K562 (cell line): ENCODE results near the gene MTF1. TPM values are rescaled to one million over a fixed set of nuclear protein-coding genes. Genes with fewer than 3 reads are reported as not detected.
A peak's percentile ranks its signal among the peaks of the same experiment; 100 is the strongest.

Source experiments
- AFF1 ChIP-seq, 2 experiments: fragments of 450-650 bp; IDR thresholded peaks; 2 replicates each; pipeline ENCODE4 v1.6.1; 2018; ENCODE audit warnings: mild to moderate bottlenecking in 2 of 2, low read depth in 1 of 2; ENCODE audit not compliant: partially characterized antibody in 2 of 2
- BCOR ChIP-seq: fragments of 450-650 bp; IDR thresholded peaks from 2 replicates; pipeline ENCODE4 v1.6.1; 2016
- CBX5 ChIP-seq: IDR thresholded peaks from 2 replicates; pipeline ENCODE4 v1.6.1; 2014; ENCODE audit warnings: low read depth, borderline replicate concordance
- CTCF ChIP-seq, 3 experiments: IDR thresholded peaks in 2 of 3; conservative IDR thresholded peaks in 1 of 3; 2 replicates each; pipeline ENCODE4 v1.5.1; 2011 to 2012; ENCODE audit warnings: low read length in 3 of 3, mild to moderate bottlenecking in 3 of 3, control low read depth in 2 of 3, improper control_type of control experiment in 1 of 3, inconsistent platforms in 1 of 3, low read depth in 1 of 3, mixed read lengths in 1 of 3, moderate library complexity in 1 of 3; ENCODE audit not compliant: insufficient read depth in 2 of 3
- ILF3 ChIP-seq: fragments of 450-650 bp; IDR thresholded peaks from 2 replicates; pipeline ENCODE4 v1.6.1; 2018; ENCODE audit warnings: antibody characterized with exemption, mild to moderate bottlenecking, moderate library complexity, borderline replicate concordance
- MYBL2 ChIP-seq, 2 experiments: fragments of 450-650 bp in 1 of 2; sonication (generic) in 1 of 2; formaldehyde crosslinking in 1 of 2; IDR thresholded peaks; 2 replicates each; pipeline versions ENCODE4 v1.6.1 to v1.8.1; 2017 to 2022; ENCODE audit warnings: borderline replicate concordance in 1 of 2, inconsistent platforms in 1 of 2, low read depth in 1 of 2, mild to moderate bottlenecking in 1 of 2, missing genetic modification reagents in 1 of 2, moderate library complexity in 1 of 2
- MYC ChIP-seq, 2 experiments: fragments of 250-450 bp in 1 of 2; sonication (Bioruptor Pico) in 1 of 2; IDR thresholded peaks; 2 replicates each; pipeline versions ENCODE4 v1.5.1 to v1.6.1; 2012 to 2021; ENCODE audit warnings: low read depth in 2 of 2, borderline replicate concordance in 1 of 2, improper control_type of control experiment in 1 of 2, low read length in 1 of 2, mild to moderate bottlenecking in 1 of 2, moderate library complexity in 1 of 2
- NONO ChIP-seq, 2 experiments: fragments of 200-400 bp in 1 of 2; fragments of 450-650 bp in 1 of 2; formaldehyde crosslinking in 1 of 2; IDR thresholded peaks; 2 replicates each; pipeline ENCODE4 v1.6.1; 2017; ENCODE audit warnings: low read depth in 2 of 2, mild to moderate bottlenecking in 2 of 2, moderate library complexity in 2 of 2, low read length in 1 of 2
- NR2C2 ChIP-seq, 2 experiments: fragments of 200-800 bp in 1 of 2; sonication (Bioruptor generic) in 1 of 2; sonication (generic) in 1 of 2; formaldehyde crosslinking in 1 of 2; IDR thresholded peaks; 2 replicates each; pipeline versions ENCODE4 v1.6.1 to v1.8.0; 2016 to 2022; ENCODE audit warnings: mild to moderate bottlenecking in 1 of 2, missing compliant biosample characterization in 1 of 2, missing genetic modification characterization in 1 of 2, missing genetic modification reagents in 1 of 2
- RBM34 ChIP-seq: fragments of 200-400 bp; formaldehyde crosslinking; IDR thresholded peaks from 2 replicates; pipeline ENCODE4 v1.6.1; 2018; ENCODE audit warnings: low read length, borderline replicate concordance; ENCODE audit not compliant: insufficient read depth
- RHOXF2B ChIP-seq: fragments of 250-450 bp; sonication (Bioruptor Pico); conservative IDR thresholded peaks from 2 replicates; pipeline ENCODE4 v1.5.1; 2021
- TAF15 ChIP-seq: fragments of 200-400 bp; formaldehyde crosslinking; IDR thresholded peaks from 2 replicates; pipeline ENCODE4 v1.6.1; 2017; ENCODE audit warnings: mild to moderate bottlenecking, low read depth, low read length, moderate library complexity
- ZBED1 ChIP-seq: IDR thresholded peaks from 2 replicates; pipeline ENCODE4 v1.6.1; 2014
- ZBTB12 ChIP-seq: fragments of 250-450 bp; sonication (Bioruptor Pico); IDR thresholded peaks from 2 replicates; pipeline ENCODE4 v1.4.0; 2020
- ZFPM2 ChIP-seq: fragments of 250-450 bp; sonication (Bioruptor Pico); IDR thresholded peaks from 2 replicates; pipeline ENCODE4 v1.5.1; 2022; ENCODE audit warnings: mild to moderate bottlenecking
- ZNF41 ChIP-seq: fragments of 250-450 bp; sonication (Bioruptor Pico); conservative IDR thresholded peaks from 2 replicates; pipeline ENCODE4 v1.4.0; 2020; ENCODE audit warnings: mild to moderate bottlenecking
- polyA plus RNA-seq, 8 experiments: library from polyadenylated mRNA; depleted of rRNA in 4 of 8; stranded (reverse) in 5 of 8; unstranded in 3 of 8; fragments of >200 nt; fragmentation: Nextera tagmentation in 2 of 8; fragmentation: Illumina TruSeq in 1 of 8; extraction: Ambion mirVana in 2 of 8; extraction: Trizol in 1 of 8; gene quantifications; 2 replicates each; pipeline versions ENCODE4 v1.2.1 to v1.2.3, GENCODE V29; 2011 to 2014; ENCODE audit warnings: inconsistent platforms in 1 of 8, missing spikeins in 1 of 8
- total RNA-seq, 7 experiments: library from RNA; depleted of rRNA in 6 of 7; stranded (reverse); fragments of >200 nt in 6 of 7; fragmentation: Illumina TruSeq in 2 of 7; extraction: Trizol in 2 of 7; gene quantifications; 2 replicates each; pipeline versions ENCODE4 v1.2.1 to v1.2.3, GENCODE V29; 2011 to 2021; ENCODE audit warnings: low replicate concordance in 1 of 7
- TF ChIP-seq, protein P1 (sequence below): sonication (generic); formaldehyde crosslinking; IDR thresholded peaks from 2 replicates; pipeline ENCODE4 v1.8.0; 2022; ENCODE audit warnings: mild to moderate bottlenecking, missing genetic modification reagents, borderline replicate concordance

Gene MTF1
- total and polyA plus RNA-seq, 9 of the 15 experiments (the other 6 are each of a cell fraction or from before 2014, with no cell fraction given): 1.1 to 12.2 (median 4.3) TPM

DNA sequence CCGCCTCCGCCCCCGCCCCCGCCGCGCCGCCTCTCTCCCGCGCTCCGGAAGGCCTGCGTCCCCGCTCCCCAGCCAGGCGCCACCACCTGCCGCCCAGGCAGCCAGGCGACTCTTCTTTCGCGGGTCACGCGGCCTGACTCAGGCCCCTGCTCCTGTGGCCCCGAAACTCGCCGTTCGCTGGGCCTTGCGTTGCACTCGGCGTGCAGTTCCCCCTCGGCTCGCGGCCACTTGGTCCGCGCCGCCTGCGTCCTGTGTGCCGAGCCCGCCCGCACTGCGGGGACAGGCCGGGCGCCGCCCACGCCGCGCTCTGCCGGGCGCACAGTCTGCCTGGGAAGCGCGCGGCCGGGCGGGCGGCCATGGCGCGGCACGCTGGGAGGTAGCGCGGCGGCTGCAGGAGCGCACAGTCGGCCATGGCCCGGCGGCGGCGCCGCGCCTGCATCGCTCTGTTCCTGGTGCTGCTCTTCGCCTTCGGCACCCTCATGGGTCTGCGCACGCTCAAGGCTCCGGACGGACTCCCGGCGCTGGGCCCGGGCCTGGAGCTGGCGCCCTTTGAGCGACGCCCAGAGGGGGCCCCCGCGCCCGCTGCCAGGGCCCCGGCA lies 65.5 kb downstream of the MTF1 start, which contains the start of gene MANEAL (continued):
- TF ChIP-seq, protein P1, sequence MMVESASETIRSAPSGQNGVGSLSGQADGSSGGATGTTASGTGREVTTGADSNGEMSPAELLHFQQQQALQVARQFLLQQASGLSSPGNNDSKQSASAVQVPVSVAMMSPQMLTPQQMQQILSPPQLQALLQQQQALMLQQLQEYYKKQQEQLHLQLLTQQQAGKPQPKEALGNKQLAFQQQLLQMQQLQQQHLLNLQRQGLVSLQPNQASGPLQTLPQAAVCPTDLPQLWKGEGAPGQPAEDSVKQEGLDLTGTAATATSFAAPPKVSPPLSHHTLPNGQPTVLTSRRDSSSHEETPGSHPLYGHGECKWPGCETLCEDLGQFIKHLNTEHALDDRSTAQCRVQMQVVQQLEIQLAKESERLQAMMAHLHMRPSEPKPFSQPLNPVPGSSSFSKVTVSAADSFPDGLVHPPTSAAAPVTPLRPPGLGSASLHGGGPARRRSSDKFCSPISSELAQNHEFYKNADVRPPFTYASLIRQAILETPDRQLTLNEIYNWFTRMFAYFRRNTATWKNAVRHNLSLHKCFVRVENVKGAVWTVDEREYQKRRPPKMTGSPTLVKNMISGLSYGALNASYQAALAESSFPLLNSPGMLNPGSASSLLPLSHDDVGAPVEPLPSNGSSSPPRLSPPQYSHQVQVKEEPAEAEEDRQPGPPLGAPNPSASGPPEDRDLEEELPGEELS (CRISPR knock-in tag): no peak
- TF ChIP-seq MYC (IDR thresholded peaks at IDR 0.05; ENCODE audit: low read depth, low read length): peak; percentile 27; the same call in 1 of the 2 replicates
- TF ChIP-seq MYC (CRISPR knock-in tag; IDR thresholded peaks at IDR 0.05; ENCODE audit: borderline replicate concordance, low read depth): no peak
- no peak for TF ChIP-seq ZNF41 (CRISPR knock-in tag)
- TF ChIP-seq ZFPM2: no peak
- no peak for TF ChIP-seq ZBTB12 (CRISPR knock-in tag)
- peak in 1 of 2 experiments; percentile 71; a peak in 1 of 4 replicates for TF ChIP-seq NONO (IDR thresholded peaks at IDR 0.05; ENCODE audit: low read depth in 2 of 2, low read length in 1 of 2)
- TF ChIP-seq BCOR: no peak
- no peak for TF ChIP-seq TAF15
- TF ChIP-seq RBM34: no peak
- TF ChIP-seq ZBED1: no peak
- no peak for TF ChIP-seq CBX5
- no peak for TF ChIP-seq NR2C2 (CRISPR knock-in tag; IDR thresholded peaks at IDR 0.05)
- no peak for TF ChIP-seq NR2C2 (tag; IDR thresholded peaks at IDR 0.05)
- no peak for TF ChIP-seq RHOXF2B (CRISPR knock-in tag)
- no peak for TF ChIP-seq ILF3
- TF ChIP-seq AFF1 (IDR thresholded peaks at IDR 0.05; ENCODE audit: low read depth in 1 of 2, partially characterized antibody in 2 of 2): no peak
- no peak for TF ChIP-seq CTCF (IDR thresholded peaks at IDR 0.05 in 2 of 3, conservative IDR thresholded peaks at IDR 0.05 in 1 of 3; ENCODE audit: insufficient read depth in 2 of 3, low read depth in 1 of 3, low read length in 3 of 3)
- no peak for TF ChIP-seq MYBL2 (IDR thresholded peaks at IDR 0.05; ENCODE audit: low read depth)
- TF ChIP-seq MYBL2 (CRISPR knock-in tag; IDR thresholded peaks at IDR 0.05; ENCODE audit: borderline replicate concordance): no peak
